Epithelial cell of alveolus of lung (primary cell): ENCODE data around the gene AMTN. TPM values are rescaled to one million over a fixed set of nuclear protein-coding genes. Genes with fewer than 3 reads are reported as not detected.

Source experiments
- total RNA-seq: library from RNA; depleted of rRNA; stranded (reverse); fragments of >200 nt; gene quantifications from 2 replicates; pipeline ENCODE4 v1.2.1, GENCODE V29; 2015

AMTN gene
- total RNA-seq, result not detected in 2 replicates

GRCh38 chr4:70518269-70518668 lies at the start of gene AMTN:
Gene AMTN (plus strand): TSS chr4:70518569. CDS start chr4:70518778, 209 bp downstream.

GRCh38 chr4:70471897-70472296 lies 46.5 kb upstream of the AMTN start, which contains the start of gene MUC7:
Gene MUC7 (plus strand): TSS chr4:70472197. CDS start chr4:70474022, 1,825 bp downstream.

Other genes starting within 250 kb of the AMTN start
- not detected in 2 replicates for gene CABS1, start 183.6 kb upstream of the AMTN start, total RNA-seq
- gene SMR3A, start 157.8 kb upstream of the AMTN start, total RNA-seq, result not detected in 2 replicates
- not detected in 2 replicates for gene SMR3B, start 135.4 kb upstream of the AMTN start, total RNA-seq
- not detected in 2 replicates for gene OPRPN, start 120.6 kb upstream of the AMTN start, total RNA-seq
- gene MUC7, start 46.4 kb upstream of the AMTN start, total RNA-seq, result not detected in 2 replicates
- not detected in 2 replicates for gene AMBN, start 73.7 kb downstream of the AMTN start, total RNA-seq
- not detected in 2 replicates for gene ENAM, start 110.2 kb downstream of the AMTN start, total RNA-seq
- gene JCHAIN, start 147.9 kb downstream of the AMTN start, total RNA-seq, result 1.3 TPM in 1 of 2 replicates, not detected in the other
- gene UTP3, start 170.0 kb downstream of the AMTN start, total RNA-seq, result 16.3 and 18.0 TPM in 2 replicates
- 16.3 and 29.9 TPM in 2 replicates for gene RUFY3, start 203.4 kb downstream of the AMTN start, total RNA-seq